Measurements from ENCODE around the gene CUX1. TPM values are rescaled to one million over a fixed set of nuclear protein-coding genes. Genes with fewer than 3 reads are reported as not detected.

The CUX1 gene
- total RNA-seq, 1 experiment from 2014 or later: 54.8 TPM

GRCh38 chr7:102128303-102128702 is 310.9 kb downstream of the CUX1 start:
- H3K4me1 Mint-ChIP-seq (ENCODE audit: low read depth, unreplicated experiment): no peaks in the 10 kb centered on the region
- H3K9me3 Mint-ChIP-seq (ENCODE audit: low read depth, unreplicated experiment): no peaks in the 10 kb centered on the region
- peaks cover 6% of the 10 kb centered on the region for H3K36me3 Mint-ChIP-seq (ENCODE audit: insufficient read depth, unreplicated experiment)
- no peak overlapping the region for H3K4me3 Mint-ChIP-seq (ENCODE audit: low read depth, unreplicated experiment)
- intact Hi-C loops (cut with micrococcal nuclease; ENCODE audit: unreplicated experiment): no loop called here
- H3K27ac Mint-ChIP-seq (ENCODE audit: unreplicated experiment): no peak overlapping the region
- no TSS peak for BruUV-seq (replicated peaks)
- DNase-seq: no peak
- no peaks in the 10 kb centered on the region for H3K27me3 Mint-ChIP-seq (ENCODE audit: unreplicated experiment)
- CTCF ChIA-PET: no interaction called here
- TF ChIP-seq CTCF (IDR thresholded peaks at IDR 0.05; ENCODE audit: unreplicated experiment): no peak

GRCh38 chr7:102129636-102130370 is 312.4 kb downstream of the CUX1 start:
- no peak for DNase-seq
- no peaks in the 10 kb centered on the region for H3K27me3 Mint-ChIP-seq (ENCODE audit: unreplicated experiment)
- intact Hi-C loops (cut with micrococcal nuclease; ENCODE audit: unreplicated experiment): no loop called here

GRCh38 chr7:102132209-102132752 is 314.9 kb downstream of the CUX1 start:
- peaks cover 6% of the 10 kb centered on the region for H3K36me3 Mint-ChIP-seq (ENCODE audit: insufficient read depth, unreplicated experiment)
- intact Hi-C loops (cut with micrococcal nuclease; ENCODE audit: unreplicated experiment): no loop called here
- H3K27me3 Mint-ChIP-seq (ENCODE audit: unreplicated experiment): no peaks in the 10 kb centered on the region
- BruUV-seq (replicated peaks): no TSS peak
- no peak overlapping the region for H3K4me3 Mint-ChIP-seq (ENCODE audit: low read depth, unreplicated experiment)
- TF ChIP-seq CTCF (IDR thresholded peaks at IDR 0.05; ENCODE audit: unreplicated experiment): no peak
- no peak for DNase-seq
- CTCF ChIA-PET: interaction anchor here (0.7 kb wide), 1 partner anchor 267 kb away, joined by 3 read pairs; no protein-coding TSS in a partner anchor
- no peaks in the 10 kb centered on the region for H3K9me3 Mint-ChIP-seq (ENCODE audit: low read depth, unreplicated experiment)
- peak overlapping the region; percentile 12 for H3K27ac Mint-ChIP-seq (ENCODE audit: unreplicated experiment)
- H3K4me1 Mint-ChIP-seq (ENCODE audit: low read depth, unreplicated experiment): no peaks in the 10 kb centered on the region

More at GRCh38 chr7:102129636-102130370, 312.4 kb downstream of the CUX1 start:
- Mint-ChIP-seq H3K36me3 (ENCODE audit: insufficient read depth, unreplicated experiment) (peaks cover 6% of the 10 kb centered on the region), H3K4me3 (ENCODE audit: low read depth, unreplicated experiment) (no peak overlapping the region), H3K4me1 (ENCODE audit: low read depth, unreplicated experiment) (no peaks in the 10 kb centered on the region), H3K27ac (ENCODE audit: unreplicated experiment) (no peak overlapping the region), H3K9me3 (ENCODE audit: low read depth, unreplicated experiment) (no peaks in the 10 kb centered on the region)
- BruUV-seq (replicated peaks): no TSS peak
- TF ChIP-seq CTCF (IDR thresholded peaks at IDR 0.05; ENCODE audit: unreplicated experiment): no peak
- CTCF ChIA-PET: no interaction called here

- intact Hi-C loops (cut with micrococcal nuclease; ENCODE audit: unreplicated experiment): no loop called here
These were observed 321.2 kb downstream of the CUX1 start for GRCh38 chr7:102138676-102139075.

More at GRCh38 chr7:102138676-102139075, 321.2 kb downstream of the CUX1 start:
- H3K36me3 Mint-ChIP-seq (ENCODE audit: insufficient read depth, unreplicated experiment): no peaks in the 10 kb centered on the region
- H3K4me1 Mint-ChIP-seq (ENCODE audit: low read depth, unreplicated experiment): no peaks in the 10 kb centered on the region
- no TSS peak for BruUV-seq (replicated peaks)
- TF ChIP-seq CTCF (IDR thresholded peaks at IDR 0.05; ENCODE audit: unreplicated experiment): no peak
- no peaks in the 10 kb centered on the region for H3K27me3 Mint-ChIP-seq (ENCODE audit: unreplicated experiment)
- no peak for DNase-seq
- no peaks in the 10 kb centered on the region for H3K9me3 Mint-ChIP-seq (ENCODE audit: low read depth, unreplicated experiment)
- no peak overlapping the region for H3K4me3 Mint-ChIP-seq (ENCODE audit: low read depth, unreplicated experiment)
- CTCF ChIA-PET: no interaction called here
- no peak overlapping the region for H3K27ac Mint-ChIP-seq (ENCODE audit: unreplicated experiment)
